SU-DHL-6 (cell line): ENCODE data around the gene CORO1C.

ENCODE experiments used
- CTCF ChIP-seq: fragments of 200-600 bp; sonication (generic); IDR thresholded peaks from one replicate; pipeline ENCODE4 v1.5.1; 2017; ENCODE audit warnings: antibody characterized with exemption, mild to moderate bottlenecking, low read length, moderate library complexity; ENCODE audit not compliant: insufficient read depth, poor library complexity, severe bottlenecking
- EZH2phosphoT487 ChIP-seq: fragments of 200-600 bp; sonication (generic), shearing (Covaris generic); conservative IDR thresholded peaks from 2 replicates; pipeline ENCODE4 v1.6.1; 2018; ENCODE audit warnings: mild to moderate bottlenecking, antibody characterized with exemption, low read length, moderate library complexity, mixed read lengths

GRCh38 chr12:108653082-108653516 is 78.2 kb downstream of the CORO1C start:
- TF ChIP-seq EZH2phosphoT487 (no peak), CTCF (no peak)
